ENCODE measurements around the gene PSKH1.

- TF ChIP-seq, protein P1, sequence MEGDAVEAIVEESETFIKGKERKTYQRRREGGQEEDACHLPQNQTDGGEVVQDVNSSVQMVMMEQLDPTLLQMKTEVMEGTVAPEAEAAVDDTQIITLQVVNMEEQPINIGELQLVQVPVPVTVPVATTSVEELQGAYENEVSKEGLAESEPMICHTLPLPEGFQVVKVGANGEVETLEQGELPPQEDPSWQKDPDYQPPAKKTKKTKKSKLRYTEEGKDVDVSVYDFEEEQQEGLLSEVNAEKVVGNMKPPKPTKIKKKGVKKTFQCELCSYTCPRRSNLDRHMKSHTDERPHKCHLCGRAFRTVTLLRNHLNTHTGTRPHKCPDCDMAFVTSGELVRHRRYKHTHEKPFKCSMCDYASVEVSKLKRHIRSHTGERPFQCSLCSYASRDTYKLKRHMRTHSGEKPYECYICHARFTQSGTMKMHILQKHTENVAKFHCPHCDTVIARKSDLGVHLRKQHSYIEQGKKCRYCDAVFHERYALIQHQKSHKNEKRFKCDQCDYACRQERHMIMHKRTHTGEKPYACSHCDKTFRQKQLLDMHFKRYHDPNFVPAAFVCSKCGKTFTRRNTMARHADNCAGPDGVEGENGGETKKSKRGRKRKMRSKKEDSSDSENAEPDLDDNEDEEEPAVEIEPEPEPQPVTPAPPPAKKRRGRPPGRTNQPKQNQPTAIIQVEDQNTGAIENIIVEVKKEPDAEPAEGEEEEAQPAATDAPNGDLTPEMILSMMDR (IDR thresholded peaks at IDR 0.05; ENCODE audit: poor library complexity): no peak
- no peak for TF ChIP-seq EZH2phosphoT487 (IDR thresholded peaks at IDR 0.05; ENCODE audit: low read depth, severe bottlenecking, unreplicated experiment)
These were observed 45.8 kb upstream of the PSKH1 start, which contains the start of gene CENPT for GRCh38 chr16:67847064-67847861.
